ENCODE data around the gene OR10A3.

- no peak for TF ChIP-seq EZH2phosphoT487 (IDR thresholded peaks at IDR 0.05)
- TF ChIP-seq CTCF (IDR thresholded peaks at IDR 0.05) = no peak
- TF ChIP-seq EZH2 (IDR thresholded peaks at IDR 0.05) = no peak
These were observed 23.4 kb downstream of the OR10A3 start for GRCh38 chr11:7918141-7918540.
